K562 (cell line): ENCODE results near the gene SH2D3A. TPM values are rescaled to one million over a fixed set of nuclear protein-coding genes. Genes with fewer than 3 reads are reported as not detected.

ENCODE experiments used
- ATAC-seq: fragments of 200-7000 bp; cut with Tn5 transposase; 3 replicates; pipeline ENCODE4 v1.9.1; 2020; ENCODE audit warnings: moderate library complexity
- BruUV-seq: library from RNA; stranded (reverse); fragments of 400-500 nt; replicated peaks from 2 replicates; lab custom pipeline; 2021; lab: Mats Ljungman, UMichigan
- CTCF ChIA-PET: fragments of 300-600 bp; formaldehyde crosslinking; extraction: SDS; loops from one replicate; lab custom pipeline; 2021; ENCODE audit warnings: low intra/inter-chr PET ratio; lab: Yijun Ruan, JAX
- POLR2A ChIA-PET: fragments of 300-600, 350-650 bp; sonication (Branson Sonifier 250); formaldehyde crosslinking; extraction: SDS; loops from one replicate; lab custom pipeline; 2021; ENCODE audit warnings: antibody characterized with exemption, inconsistent platforms; lab: Yijun Ruan, JAX
- DNase-seq, 4 experiments: peaks; one replicate each; pipeline versions ENCODE4 v3.0.0 to v3.0.0-alpha.2; 2011 to 2018; ENCODE audit warnings: low spot score in 3 of 4, mixed read lengths in 3 of 4; ENCODE audit errors: extremely low read depth in 1 of 4
- FAIRE-seq: peaks from 2 replicates; lab custom pipeline; 2011; peaks lifted over from hg19 to GRCh38; lab: Jason Lieb, UNC
- H2AFZ ChIP-seq: 2 replicates; pipeline ENCODE4 v1.6.0; 2011; ENCODE audit warnings: low read depth, low read length, control low read depth, inconsistent platforms
- H3K27ac ChIP-seq: fragments of 200-600 bp; 3 replicates; pipeline ENCODE4 v1.8.0; 2011; ENCODE audit warnings: low read depth, mild to moderate bottlenecking, control low read depth, inconsistent platforms, low read length, moderate library complexity, mixed read lengths; ENCODE audit errors: extremely low read depth
- H3K27me3 ChIP-seq, 2 experiments: fragments of 300-600 bp in 1 of 2; 2 replicates in 1 of 2; 3 replicates in 1 of 2; pipeline versions ENCODE4 v1.6.0 to v1.8.0; 2011; ENCODE audit warnings: inconsistent platforms in 2 of 2, low read length in 2 of 2, mild to moderate bottlenecking in 1 of 2, mixed read lengths in 1 of 2, moderate library complexity in 1 of 2; ENCODE audit not compliant: control insufficient read depth in 2 of 2, insufficient read depth in 2 of 2
- H3K36me3 ChIP-seq: fragments of 300-600 bp; 3 replicates; pipeline ENCODE4 v1.8.0; 2011; ENCODE audit warnings: mild to moderate bottlenecking, low read length, inconsistent platforms; ENCODE audit not compliant: control insufficient read depth, insufficient read depth
- H3K4me1 ChIP-seq, 2 experiments: fragments of 200-600 bp in 1 of 2; replicated peaks in 1 of 2; 2 replicates in 1 of 2; 3 replicates in 1 of 2; pipeline versions ENCODE4 v1.5.1 to v1.8.0; 2011; ENCODE audit warnings: inconsistent platforms in 2 of 2, low read length in 2 of 2, mild to moderate bottlenecking in 1 of 2, mixed read lengths in 1 of 2, moderate library complexity in 1 of 2; ENCODE audit not compliant: control insufficient read depth in 2 of 2, insufficient read depth in 2 of 2
- H3K4me2 ChIP-seq: 2 replicates; pipeline ENCODE4 v1.6.1; 2011; ENCODE audit warnings: low read length, control low read depth, inconsistent platforms, mixed read lengths; ENCODE audit not compliant: insufficient read depth
- H3K4me3 ChIP-seq: fragments of 200-600 bp; sonication (generic), shearing (Covaris generic); 2 replicates; pipeline ENCODE4 v1.5.1; 2016; ENCODE audit warnings: control low read depth, inconsistent platforms
- H3K79me2 ChIP-seq: fragments of 200-600 bp; 3 replicates; pipeline ENCODE4 v1.8.0; 2011; ENCODE audit warnings: low read length, inconsistent platforms; ENCODE audit not compliant: control insufficient read depth, insufficient read depth
- H3K9ac ChIP-seq, 2 experiments: 2 replicates each; pipeline versions ENCODE4 v1.6.0 to v1.6.1; 2011; ENCODE audit warnings: low read depth in 2 of 2, low read length in 2 of 2, control low read depth in 1 of 2, inconsistent platforms in 1 of 2, mild to moderate bottlenecking in 1 of 2, mixed read lengths in 1 of 2; ENCODE audit not compliant: insufficient read depth in 1 of 2
- H3K9me1 ChIP-seq: one replicate; pipeline ENCODE4 v1.6.0; 2011; ENCODE audit warnings: inconsistent platforms, mild to moderate bottlenecking, low read length, moderate library complexity; ENCODE audit not compliant: control insufficient read depth, insufficient read depth
- H3K9me3 ChIP-seq: replicated peaks from 2 replicates; pipeline ENCODE4 v1.5.1; 2011; ENCODE audit warnings: low read depth, low read length, inconsistent platforms; ENCODE audit not compliant: control insufficient read depth, insufficient read depth
- H4K20me1 ChIP-seq: replicated peaks from 2 replicates; pipeline ENCODE4 v1.6.1; 2011; ENCODE audit warnings: low read length, inconsistent platforms, mixed read lengths; ENCODE audit not compliant: control insufficient read depth, insufficient read depth
- ARID1B ChIP-seq: fragments of 450-650 bp; IDR thresholded peaks from 2 replicates; pipeline ENCODE4 v1.6.1; 2016; ENCODE audit warnings: antibody characterized with exemption, mild to moderate bottlenecking, inconsistent platforms
- CHAMP1 ChIP-seq: fragments of 450-650 bp; IDR thresholded peaks from 2 replicates; pipeline ENCODE4 v1.6.1; 2016; ENCODE audit warnings: mild to moderate bottlenecking
- CSDE1 ChIP-seq, 2 experiments: fragments of 450-650 bp; IDR thresholded peaks; 2 replicates each; pipeline ENCODE4 v1.6.1; 2016; ENCODE audit warnings: mild to moderate bottlenecking in 1 of 2
- CTCF ChIP-seq, 3 experiments: IDR thresholded peaks in 2 of 3; conservative IDR thresholded peaks in 1 of 3; 2 replicates each; pipeline ENCODE4 v1.5.1; 2011 to 2012; ENCODE audit warnings: low read length in 3 of 3, mild to moderate bottlenecking in 3 of 3, control low read depth in 2 of 3, improper control_type of control experiment in 1 of 3, inconsistent platforms in 1 of 3, low read depth in 1 of 3, mixed read lengths in 1 of 3, moderate library complexity in 1 of 3; ENCODE audit not compliant: insufficient read depth in 2 of 3
- CXXC5 ChIP-seq: fragments of 250-450 bp; sonication (Bioruptor Pico); IDR thresholded peaks from 2 replicates; pipeline ENCODE4 v1.8.0; 2022; ENCODE audit warnings: inconsistent platforms, mild to moderate bottlenecking, moderate library complexity
- EP300 ChIP-seq: IDR thresholded peaks from 2 replicates; pipeline ENCODE4 v1.6.1; 2012; ENCODE audit warnings: low read length, improper control_type of control experiment
- FOXJ3 ChIP-seq: sonication (generic); formaldehyde crosslinking; IDR thresholded peaks from 2 replicates; pipeline ENCODE4 v1.4.0; 2020; ENCODE audit warnings: mild to moderate bottlenecking, missing genetic modification reagents
- HDAC6 ChIP-seq: IDR thresholded peaks from 2 replicates; pipeline ENCODE4 v1.6.1; 2012; ENCODE audit warnings: low read depth, mild to moderate bottlenecking, control low read depth, inconsistent platforms, low read length, moderate library complexity
- HOMEZ ChIP-seq: fragments of 250-450 bp; sonication (Bioruptor Pico); IDR thresholded peaks from 2 replicates; pipeline ENCODE4 v1.4.0; 2020; ENCODE audit warnings: mild to moderate bottlenecking, moderate library complexity
- IFI16 ChIP-seq: fragments of 250-450 bp; sonication (Bioruptor Pico); IDR thresholded peaks from 2 replicates; pipeline ENCODE4 v2.1.2; 2022; ENCODE audit warnings: mild to moderate bottlenecking, inconsistent platforms
- MAZ ChIP-seq, 2 experiments: fragments of 450-650 bp in 1 of 2; sonication (generic) in 1 of 2; formaldehyde crosslinking; IDR thresholded peaks in 1 of 2; conservative IDR thresholded peaks in 1 of 2; 2 replicates each; pipeline versions ENCODE4 v1.4.0 to v1.5.0; 2020; ENCODE audit warnings: mild to moderate bottlenecking in 1 of 2, missing genetic modification reagents in 1 of 2
- NBN ChIP-seq: fragments of 450-650 bp; IDR thresholded peaks from 2 replicates; pipeline ENCODE4 v1.6.1; 2016; ENCODE audit warnings: low read depth, mild to moderate bottlenecking
- NR2C2 ChIP-seq, 2 experiments: fragments of 200-800 bp in 1 of 2; sonication (Bioruptor generic) in 1 of 2; sonication (generic) in 1 of 2; formaldehyde crosslinking in 1 of 2; IDR thresholded peaks; 2 replicates each; pipeline versions ENCODE4 v1.6.1 to v1.8.0; 2016 to 2022; ENCODE audit warnings: mild to moderate bottlenecking in 1 of 2, missing compliant biosample characterization in 1 of 2, missing genetic modification characterization in 1 of 2, missing genetic modification reagents in 1 of 2
- ZNF174 ChIP-seq: fragments of 250-450 bp; sonication (Bioruptor Pico); IDR thresholded peaks from 2 replicates; pipeline ENCODE4 v1.4.0; 2020; ENCODE audit warnings: mild to moderate bottlenecking
- WGBS: fragments of 100-300 bp; shearing (Covaris generic); methylation state at CpG from one replicate; pipeline ENCODE4 v1.1.6; 2016; ENCODE audit warnings: low coverage, mixed read lengths; ENCODE audit not compliant: insufficient coverage; ENCODE audit errors: missing lambda C conversion rate; 5-methylcytosine and 5-hydroxymethylcytosine counted together
- in situ Hi-C: fragments of 300-500 bp; cut with MboI; formaldehyde crosslinking; loops from 4 replicates; pipeline ENCODE4 v1.15.0; 2018; ENCODE audit warnings: inconsistent platforms, mixed read lengths
- intact Hi-C: fragments of 100-400 bp; cut with micrococcal nuclease; formaldehyde crosslinking; loops from 2 replicates; pipeline ENCODE4 v1.14.2; 2022
- polyA plus RNA-seq, 8 experiments: library from polyadenylated mRNA; depleted of rRNA in 4 of 8; stranded (reverse) in 5 of 8; unstranded in 3 of 8; fragments of >200 nt; fragmentation: Nextera tagmentation in 2 of 8; fragmentation: Illumina TruSeq in 1 of 8; extraction: Ambion mirVana in 2 of 8; extraction: Trizol in 1 of 8; gene quantifications; 2 replicates each; pipeline versions ENCODE4 v1.2.1 to v1.2.3, GENCODE V29; 2011 to 2014; ENCODE audit warnings: inconsistent platforms in 1 of 8, missing spikeins in 1 of 8
- total RNA-seq, 7 experiments: library from RNA; depleted of rRNA in 6 of 7; stranded (reverse); fragments of >200 nt in 6 of 7; fragmentation: Illumina TruSeq in 2 of 7; extraction: Trizol in 2 of 7; gene quantifications; 2 replicates each; pipeline versions ENCODE4 v1.2.1 to v1.2.3, GENCODE V29; 2011 to 2021; ENCODE audit warnings: low replicate concordance in 1 of 7

SH2D3A gene
- total and polyA plus RNA-seq, 9 of the 15 experiments (the other 6 are each of a cell fraction or from before 2014, with no cell fraction given): 0.75 to 26.3 (median 8.9) TPM

GRCh38 chr19:6730153-6730804 is 37.0 kb downstream of the SH2D3A start:
- H2AFZ ChIP-seq: peak overlapping the region; percentile 52
- WGBS: 14% methylated on average over 13 of the region's 27 CpGs
- TSS peak; percentile 85 for BruUV-seq
- H3K27me3 ChIP-seq: no peaks in the 10 kb centered on the region
- H3K4me3 ChIP-seq: peak overlapping the region; percentile 39
- intact Hi-C loops: loop anchor here (10.0 kb wide), 1 partner anchor 215 kb away; no protein-coding TSS in a partner anchor
- peak overlapping the region; percentile 67 for H3K4me2 ChIP-seq
- FAIRE-seq (peak; percentile 82), ATAC-seq (peak; percentile 94), DNase-seq (peak; percentile 94 to 96 (median 96))
- H3K36me3 ChIP-seq: peaks cover 2% of the 10 kb centered on the region; the same call in 1 of the 3 replicates
- H3K4me1 ChIP-seq: peaks cover 23 to 55% of the 10 kb centered on the region in 2 experiments; a peak in 4 of 5 replicates
- H3K9me3 ChIP-seq: no peaks in the 10 kb centered on the region
- H3K9ac ChIP-seq: peak overlapping the region; percentile 62 to 93
- POLR2A ChIA-PET: interaction anchor here (0.6 to 1.1 kb wide), 3 partner anchors 119 to 508 kb away, joined by 3 to 5 read pairs (median 5); no protein-coding TSS in a partner anchor
- no peaks in the 10 kb centered on the region for H3K9me1 ChIP-seq
- in situ Hi-C loops: no loop called here
- H3K27ac ChIP-seq: peak overlapping the region; percentile 71
- no peaks in the 10 kb centered on the region for H4K20me1 ChIP-seq
- peaks cover 5% of the 10 kb centered on the region; the same call in 1 of the 3 replicates for H3K79me2 ChIP-seq
- CTCF ChIA-PET: no interaction called here
- TF ChIP-seq NR2C2 (CRISPR knock-in tag; IDR thresholded peaks at IDR 0.05) (no peak), NR2C2 (tag; IDR thresholded peaks at IDR 0.05) (peak; percentile 34; the same call in 1 of the 2 replicates), CHAMP1 (no peak), CSDE1 (IDR thresholded peaks at IDR 0.05) (no peak), ZNF174 (no peak), ARID1B (no peak), HOMEZ (CRISPR knock-in tag) (no peak), HDAC6 (no peak), MAZ (CRISPR knock-in tag; conservative IDR thresholded peaks at IDR 0.05 in 1 of 2, IDR thresholded peaks at IDR 0.05 in 1 of 2) (peak; percentile 50 to 77), EP300 (peak; percentile 32; the same call in 1 of the 2 replicates), FOXJ3 (CRISPR knock-in tag) (no peak), IFI16 (no peak), CTCF (IDR thresholded peaks at IDR 0.05 in 2 of 3, conservative IDR thresholded peaks at IDR 0.05 in 1 of 3; ENCODE audit: insufficient read depth in 2 of 3, low read depth in 1 of 3, low read length in 3 of 3) (0 out of 6 replicates have a peak, but pooled peaks of 1 of the 3 experiments have one; percentile 3), CXXC5 (CRISPR knock-in tag) (0 out of 2 replicates have a peak, but pooled peaks have one; percentile 13), NBN (no peak)
